MCF 10A (cell line): Measurements from ENCODE around the gene MAGOH. TPM values are rescaled to one million over a fixed set of nuclear protein-coding genes. Genes with fewer than 3 reads are reported as not detected.

Source experiments
- BruUV-seq: library from RNA; stranded (reverse); fragments of 400-500 nt; replicated peaks from 2 replicates; lab custom pipeline; 2021; lab: Mats Ljungman, UMichigan
- CTCF ChIA-PET: fragments of 300-600 bp; sonication (Branson Sonifier 250); formaldehyde crosslinking; extraction: SDS; loops from one replicate; lab custom pipeline; 2021; ENCODE audit warnings: antibody characterized with exemption, inconsistent platforms; lab: Yijun Ruan, JAX
- POLR2A ChIA-PET: fragments of 300-600, 350-650 bp; sonication (Branson Sonifier 250); formaldehyde crosslinking; extraction: SDS; loops from one replicate; lab custom pipeline; 2020; ENCODE audit warnings: antibody characterized with exemption, inconsistent platforms; lab: Yijun Ruan, JAX
- DNase-seq: peaks from one replicate; pipeline ENCODE4 v3.0.0-alpha.2; 2018; ENCODE audit not compliant: unreplicated experiment
- H3K27ac Mint-ChIP-seq: one replicate; pipeline ENCODE4 v1.8.0; 2022; ENCODE audit warnings: mild to moderate bottlenecking, low read depth, mixed read lengths; ENCODE audit not compliant: unreplicated experiment
- H3K27me3 Mint-ChIP-seq: one replicate; pipeline ENCODE4 v1.8.0; 2022; ENCODE audit warnings: mixed read lengths; ENCODE audit not compliant: insufficient read depth, unreplicated experiment
- H3K36me3 Mint-ChIP-seq: one replicate; pipeline ENCODE4 v1.8.0; 2022; ENCODE audit warnings: mild to moderate bottlenecking, moderate library complexity, mixed read lengths; ENCODE audit not compliant: insufficient read depth, unreplicated experiment
- H3K4me1 Mint-ChIP-seq: one replicate; pipeline ENCODE4 v1.8.0; 2022; ENCODE audit warnings: mixed read lengths; ENCODE audit not compliant: insufficient read depth, unreplicated experiment
- H3K4me3 Mint-ChIP-seq: one replicate; pipeline ENCODE4 v1.8.0; 2022; ENCODE audit warnings: mild to moderate bottlenecking, moderate library complexity, mixed read lengths; ENCODE audit not compliant: unreplicated experiment
- H3K9me3 Mint-ChIP-seq: one replicate; pipeline ENCODE4 v1.8.0; 2022; ENCODE audit warnings: mixed read lengths; ENCODE audit not compliant: unreplicated experiment
- CTCF ChIP-seq: fragments of 200-600 bp; IDR thresholded peaks from one replicate; pipeline ENCODE4 v1.8.0; 2022; ENCODE audit warnings: antibody characterized with exemption, mild to moderate bottlenecking; ENCODE audit not compliant: unreplicated experiment
- intact Hi-C: fragments of 100-400 bp; cut with micrococcal nuclease; formaldehyde crosslinking; loops from 2 replicates; pipeline ENCODE4 v1.14.1; 2022
- total RNA-seq: library from RNA; stranded (reverse); gene quantifications from 2 replicates; pipeline ENCODE4 v1.2.3, GENCODE V29; 2022

MAGOH gene
- total RNA-seq, 1 experiment from 2014 or later, result 68.2 TPM

DNA sequence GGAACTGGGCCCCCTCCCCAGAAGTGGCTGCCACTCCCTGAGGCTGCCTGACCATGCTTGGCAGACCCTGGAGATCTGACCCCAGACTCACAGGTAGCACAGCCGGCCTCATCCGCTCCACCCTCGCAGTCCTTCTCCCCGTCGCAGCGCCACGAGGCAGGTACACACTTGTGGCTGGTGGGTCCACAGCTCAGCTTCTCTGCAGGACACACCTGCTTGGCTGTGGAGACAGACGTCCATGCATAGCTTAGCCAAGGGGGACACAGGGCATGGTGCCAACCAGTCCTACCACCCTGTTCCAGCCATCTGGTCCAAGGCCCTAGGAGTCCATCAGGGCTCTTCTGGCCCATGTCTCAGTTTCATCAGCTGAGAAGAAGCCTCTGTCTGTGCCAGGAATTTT is 42.2 kb upstream of the MAGOH start:
- intact Hi-C loops, result no loop called here
- CTCF ChIA-PET, result interaction anchor here (0.5 to 4.7 kb wide), 4 partner anchors 9 to 117 kb away, joined by 3 to 227 read pairs (median 22); no protein-coding TSS in a partner anchor
- BruUV-seq, result no TSS peak

DNA sequence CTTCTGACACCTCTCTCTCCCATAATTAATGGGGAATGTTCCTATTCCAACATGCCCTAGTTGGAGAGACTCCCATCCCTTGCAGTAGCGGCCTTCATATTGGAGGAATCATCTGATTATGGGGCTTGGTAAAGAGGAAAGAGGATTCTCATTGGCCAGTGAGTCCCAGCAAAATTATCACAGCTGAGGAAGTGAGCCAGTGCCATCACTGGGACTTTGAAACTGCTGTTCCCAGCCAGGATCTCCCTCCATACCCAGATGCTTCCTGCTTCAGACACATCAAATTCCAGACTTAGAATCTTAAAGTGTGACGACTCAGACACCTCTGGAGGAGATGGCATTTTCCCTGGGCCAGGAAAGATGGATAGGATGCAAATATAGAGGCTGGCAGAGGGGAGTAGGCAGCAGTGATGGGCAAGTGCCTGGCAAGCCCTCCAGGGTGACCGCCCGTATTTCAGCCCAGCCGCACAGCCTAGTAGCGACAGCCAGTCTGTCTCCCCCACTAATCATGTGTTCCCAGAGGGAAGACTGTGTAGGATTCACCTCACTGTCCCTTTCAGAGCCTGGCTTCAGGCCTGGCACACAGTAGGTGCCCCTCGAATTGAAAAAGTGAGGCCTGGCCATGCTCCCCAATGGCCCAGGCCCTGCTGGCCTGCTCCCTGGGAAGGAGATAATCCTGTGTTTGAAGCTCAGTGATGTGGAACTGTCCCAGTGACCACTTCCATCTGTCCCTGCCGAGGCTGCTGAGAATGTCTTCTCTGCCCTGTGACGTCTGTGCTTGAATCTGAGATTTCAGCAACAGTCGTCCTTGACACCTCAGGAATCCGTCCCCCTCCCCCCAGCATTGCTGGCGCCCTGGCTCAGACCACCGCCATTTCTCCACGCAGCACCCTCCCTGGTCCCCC is 41.2 kb upstream of the MAGOH start:
- CTCF ChIA-PET, result interaction anchor here (0.5 to 4.7 kb wide), 22 partner anchors 8 to 1741 kb away, joined by 3 to 227 read pairs (median 4); partner anchors contain the start of gene DMRTB1
- no TSS peak for BruUV-seq
- Mint-ChIP-seq H3K4me1 (peaks cover 3% of the 10 kb centered on the region), H3K9me3 (no peaks in the 10 kb centered on the region), H3K4me3 (no peak overlapping the region), H3K27me3 (no peaks in the 10 kb centered on the region), H3K36me3 (no peaks in the 10 kb centered on the region), H3K27ac (no peak overlapping the region)
- POLR2A ChIA-PET, result no interaction called here
- no peak for DNase-seq
- intact Hi-C loops, result loop anchor here (10.0 kb wide), 1 partner anchor 475 kb away; no protein-coding TSS in a partner anchor
- no peak for TF ChIP-seq CTCF

More for the DNA sequence above, 42.2 kb upstream of the MAGOH start:
- Mint-ChIP-seq H3K9me3 (no peaks in the 10 kb centered on the region), H3K27me3 (no peaks in the 10 kb centered on the region), H3K36me3 (no peaks in the 10 kb centered on the region), H3K4me3 (no peak overlapping the region), H3K27ac (no peak overlapping the region), H3K4me1 (no peaks in the 10 kb centered on the region)
- POLR2A ChIA-PET, result no interaction called here
- no peak for TF ChIP-seq CTCF
- DNase-seq, result no peak

DNA sequence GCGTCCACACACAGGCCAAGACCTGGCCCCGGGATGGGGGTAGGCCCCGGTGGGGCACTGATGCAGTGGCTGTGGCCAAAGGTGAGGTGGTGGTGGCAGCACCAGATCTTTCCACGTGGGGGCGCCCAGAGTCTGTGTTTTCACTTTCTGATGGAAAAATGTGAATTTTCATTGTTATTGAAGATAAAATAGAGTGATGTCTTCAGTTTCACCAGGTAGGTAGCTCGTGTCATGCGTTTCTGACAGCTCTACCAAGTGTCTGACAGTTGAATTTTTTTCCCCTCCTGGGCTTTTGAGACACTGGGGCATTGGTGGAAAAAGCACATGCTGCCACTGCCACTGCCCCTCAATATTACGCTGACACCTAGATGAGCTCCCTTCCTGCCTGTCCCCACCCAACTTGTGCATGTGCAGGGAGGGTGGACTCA is 40.0 kb upstream of the MAGOH start:
- POLR2A ChIA-PET, result interaction anchor here (1.6 kb wide), 1 partner anchor 115 kb away, joined by 10 read pairs; no protein-coding TSS in a partner anchor
- intact Hi-C loops, result loop anchor here (1.0 to 10.0 kb wide), 2 partner anchors 115 to 476 kb away; no protein-coding TSS in a partner anchor
- DNase-seq, result peak; percentile 46

More for the DNA sequence above, 40.0 kb upstream of the MAGOH start:
- Mint-ChIP-seq H3K9me3 (no peaks in the 10 kb centered on the region), H3K27me3 (no peaks in the 10 kb centered on the region), H3K4me1 (peaks cover 12% of the 10 kb centered on the region), H3K36me3 (no peaks in the 10 kb centered on the region), H3K4me3 (no peak overlapping the region), H3K27ac (peak overlapping the region; percentile 36)
- TF ChIP-seq CTCF, result peak; percentile 96
- no TSS peak for BruUV-seq
- CTCF ChIA-PET, result interaction anchor here (0.6 to 4.7 kb wide), 50 partner anchors 9 to 677 kb away, joined by 3 to 227 read pairs (median 4); partner anchors contain the start of gene DMRTB1
